Activated CD4-positive, alpha-beta T cell treated with anti-CD3 and anti-CD28 coated beads for 24 hours (primary cell): ENCODE results near the gene PHACTR3.

Experiments
- DNase-seq, 2 donors: peaks; one replicate each; pipeline ENCODE4 v3.0.0-alpha.2; 2020; ENCODE audit warnings: low read depth in 2 of 2

PHACTR3 gene

DNA sequence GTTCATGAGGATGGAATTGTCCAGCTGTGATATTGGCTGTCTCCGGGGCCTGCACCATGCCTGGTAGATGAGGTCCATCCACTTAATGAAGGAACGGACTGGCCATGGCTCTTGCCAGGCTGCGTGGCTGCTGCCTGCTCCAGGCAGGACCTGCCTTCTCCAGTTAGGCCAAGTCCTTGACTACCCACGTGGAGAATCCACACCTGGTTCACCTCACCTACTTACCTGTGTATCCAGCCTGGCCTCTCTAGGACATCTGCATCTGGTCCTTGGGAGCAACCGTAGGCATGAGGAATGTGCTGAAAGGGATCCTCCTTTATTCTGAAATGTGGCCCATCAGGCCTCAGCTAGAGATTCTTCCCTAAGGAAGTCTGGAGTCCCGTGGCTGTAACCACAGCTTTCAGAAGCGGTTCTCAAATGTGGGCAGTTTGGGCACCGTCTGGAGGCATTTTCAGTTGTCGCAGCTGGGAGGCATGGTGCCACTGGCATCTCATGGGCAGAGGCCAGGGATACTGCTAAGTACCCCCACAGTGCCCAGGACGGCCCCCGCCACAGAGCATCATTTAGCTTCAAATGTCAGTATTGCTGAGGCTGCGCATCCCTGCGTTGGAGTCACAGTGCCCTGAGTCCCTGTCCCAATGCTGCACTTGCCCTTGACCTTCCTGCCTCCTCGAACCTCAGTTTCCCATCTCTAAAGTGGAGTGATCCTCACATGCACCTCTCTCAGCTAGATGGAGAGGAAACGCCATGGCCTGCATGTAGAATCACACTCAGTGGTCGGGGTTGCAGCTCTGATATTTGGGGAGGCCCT, 67.5 kb downstream of the PHACTR3 start:
- DNase-seq: no peak

DNA sequence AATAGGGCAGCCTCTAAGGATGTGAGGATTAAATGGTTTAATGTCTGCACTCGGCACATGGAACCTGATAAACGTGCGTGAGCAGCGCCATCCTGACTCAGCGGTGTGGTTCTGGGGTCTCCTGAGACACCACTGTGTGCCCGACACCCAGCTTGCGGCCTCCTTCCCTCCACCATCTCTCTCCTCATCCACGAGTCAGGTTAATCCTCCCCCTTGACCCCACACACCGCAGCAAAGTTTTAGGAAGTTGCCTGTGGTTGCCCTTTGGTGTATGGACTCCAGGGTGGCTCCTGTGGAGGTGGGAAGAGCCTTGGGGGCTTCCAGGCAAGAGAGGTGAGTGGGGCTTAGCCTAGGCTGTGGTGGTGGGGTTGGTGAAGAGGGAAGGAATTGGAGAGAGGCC, 68.2 kb downstream of the PHACTR3 start:
- DNase-seq: no peak

DNA sequence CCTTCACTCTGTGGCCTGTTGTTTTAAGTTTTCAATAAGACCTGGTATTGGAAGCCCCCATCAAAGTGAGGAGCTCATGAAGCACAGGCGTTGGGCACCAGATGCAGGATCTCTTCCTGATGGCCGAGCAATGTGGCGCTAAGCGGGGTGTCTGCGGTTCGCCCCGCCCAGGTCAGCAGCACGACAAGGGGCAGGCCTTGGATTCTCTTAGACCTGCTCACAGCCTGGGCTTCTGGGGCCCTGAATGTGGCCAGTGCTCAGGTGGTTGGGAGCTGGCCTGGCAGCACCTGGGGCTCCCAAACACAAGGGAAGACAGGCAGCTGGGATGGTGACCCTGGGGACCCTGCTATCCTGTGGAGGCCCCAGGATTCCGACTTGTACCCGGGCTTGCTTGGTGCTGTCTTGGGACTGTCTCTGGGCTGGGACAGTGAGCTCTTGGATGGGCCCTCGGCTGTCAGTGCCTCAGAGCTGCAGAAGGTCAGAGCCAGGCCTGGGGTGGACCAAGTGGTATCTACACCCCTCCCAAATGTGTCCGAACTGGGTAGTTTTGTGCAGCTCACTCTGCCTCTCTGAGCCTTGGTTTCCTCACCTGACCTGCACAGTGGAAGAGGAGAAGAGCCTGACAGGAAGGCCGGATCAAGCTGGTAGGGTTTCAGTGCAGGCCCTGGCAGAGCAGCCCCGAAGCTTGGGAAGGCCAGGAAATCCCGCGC, 69.1 kb downstream of the PHACTR3 start:
- DNase-seq: no peak

DNA sequence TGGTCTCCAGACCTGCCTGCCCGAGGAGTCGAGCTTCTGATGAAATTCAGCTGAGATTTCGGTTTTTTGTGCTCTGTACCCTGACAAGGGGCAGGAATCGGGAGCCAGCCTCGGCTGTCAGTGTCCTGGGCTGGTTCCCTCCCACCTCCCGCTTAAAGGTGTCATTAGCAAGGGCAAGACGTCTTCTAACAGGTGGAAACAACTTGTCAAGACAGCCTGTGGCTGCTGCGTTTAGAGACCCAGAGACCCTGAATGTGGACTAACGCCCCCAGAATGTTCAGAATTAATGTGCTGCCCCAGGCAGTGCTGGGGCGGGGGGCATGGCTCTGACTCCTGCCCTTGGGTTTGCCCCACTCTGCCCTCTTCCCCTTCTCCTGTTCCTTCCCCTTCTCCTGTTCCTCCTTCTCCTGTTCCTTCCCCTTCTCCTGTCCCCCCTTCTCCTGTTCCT, 69.7 kb downstream of the PHACTR3 start:
- DNase-seq: no peak

DNA sequence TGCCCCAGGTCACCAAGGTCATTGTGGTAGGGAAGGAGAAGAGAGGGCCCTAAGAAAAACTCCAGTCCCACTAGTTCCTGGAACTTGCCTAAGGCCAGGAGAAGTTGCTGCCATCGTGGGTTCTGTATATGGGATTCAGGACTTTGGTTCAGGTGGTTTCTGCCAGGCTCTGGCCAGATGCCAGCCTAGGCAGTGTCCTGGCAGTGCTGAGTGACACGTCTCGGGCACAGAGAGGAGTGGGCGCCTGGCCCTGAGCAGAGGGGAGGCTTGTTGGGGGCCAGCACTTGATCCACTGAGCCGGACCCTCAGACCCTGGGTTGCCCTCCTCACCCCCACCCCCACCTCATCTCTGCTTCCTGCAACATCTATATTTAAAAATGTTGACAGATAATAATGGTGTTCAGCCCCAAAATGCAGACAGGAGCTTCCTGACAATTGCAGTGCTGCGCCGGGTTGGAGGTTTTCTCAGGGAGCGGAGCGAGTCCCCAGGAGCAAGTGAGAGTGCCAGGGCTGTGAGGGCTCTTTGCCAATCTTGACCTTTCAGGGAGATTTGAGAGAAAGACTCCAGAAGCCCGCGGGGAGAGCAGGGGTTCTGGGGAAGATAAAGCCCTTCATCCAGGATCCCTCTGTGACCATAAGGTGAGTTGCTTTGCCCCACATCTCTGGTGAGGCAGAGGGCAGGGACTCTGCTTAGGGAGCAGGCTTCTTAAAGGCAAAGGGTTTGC, 71.9 kb downstream of the PHACTR3 start:
- no peak for DNase-seq

DNA sequence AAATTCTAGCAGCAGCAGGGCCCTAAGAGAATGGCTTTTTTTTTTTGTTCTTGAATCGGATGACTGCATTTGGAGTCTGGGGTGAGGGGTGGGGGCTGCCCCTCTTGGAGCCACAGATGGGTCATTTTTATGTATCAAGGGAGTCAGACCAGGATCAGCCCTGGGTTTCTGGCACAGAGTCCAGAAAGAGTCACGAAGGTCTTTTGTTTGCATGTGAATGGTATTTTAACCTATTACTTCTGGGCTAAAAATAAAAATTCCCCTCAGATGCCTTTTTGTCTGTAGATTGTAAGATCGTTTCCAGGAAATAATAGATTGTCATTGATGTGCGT, 72.5 kb downstream of the PHACTR3 start:
- DNase-seq: no peak

DNA sequence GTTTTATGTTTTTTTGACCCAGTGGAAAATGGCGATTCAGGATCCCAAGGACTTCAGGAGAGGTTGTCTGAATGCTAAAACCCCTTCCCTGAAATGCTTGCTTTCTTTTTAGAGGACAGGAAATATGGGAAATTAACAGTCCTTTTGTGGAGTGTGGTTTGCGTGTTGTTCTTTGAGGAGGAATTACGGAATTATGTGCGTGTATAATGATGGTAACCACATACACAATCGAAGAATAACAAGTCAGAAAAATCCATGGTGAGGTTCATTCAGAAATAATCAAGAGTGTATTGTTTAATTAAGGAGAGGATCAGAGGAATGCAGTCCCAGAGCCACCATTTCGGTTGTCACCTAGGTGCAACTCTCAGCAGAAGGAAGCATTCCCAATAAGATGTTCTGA, 73.2 kb downstream of the PHACTR3 start:
- DNase-seq: no peak

DNA sequence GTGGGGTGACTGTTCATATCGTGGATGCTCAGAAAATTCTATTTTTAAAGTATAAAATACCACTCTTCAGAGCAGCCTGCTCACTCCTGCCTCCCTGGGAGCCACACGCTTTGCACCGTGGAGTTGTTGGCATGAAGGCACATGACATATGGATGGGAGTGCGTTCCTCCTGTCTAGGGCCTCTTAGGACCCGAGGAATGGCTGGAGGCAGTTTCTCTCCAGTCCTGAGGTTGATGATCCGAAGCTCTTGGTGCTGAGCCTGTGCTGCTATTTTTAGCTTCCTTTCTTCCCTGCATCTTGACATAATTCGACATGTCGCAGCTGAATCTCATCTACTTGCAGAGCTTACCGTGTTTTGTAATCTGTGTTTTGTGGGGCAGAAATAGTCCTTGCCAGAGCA, 73.9 kb downstream of the PHACTR3 start:
- no peak for DNase-seq

DNA sequence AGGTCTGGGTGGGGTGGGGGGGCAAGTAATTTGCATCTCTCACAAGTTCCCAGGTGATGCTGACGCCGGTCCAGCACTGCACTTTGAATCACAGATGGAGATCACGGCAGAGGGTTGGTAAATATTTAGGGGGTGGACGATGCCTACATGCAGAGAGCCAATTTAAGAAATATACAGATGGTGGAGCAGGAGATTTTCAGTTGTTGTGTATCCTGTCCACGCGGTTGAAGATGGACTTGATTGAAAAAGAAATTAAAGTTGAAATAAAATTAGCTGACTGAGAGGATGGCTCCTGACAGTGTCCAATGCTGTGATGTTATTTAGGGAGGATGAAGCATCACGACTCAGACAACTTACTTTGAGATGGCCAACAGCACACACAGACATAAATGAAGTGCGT, 74.6 kb downstream of the PHACTR3 start:
- DNase-seq: no peak

DNA sequence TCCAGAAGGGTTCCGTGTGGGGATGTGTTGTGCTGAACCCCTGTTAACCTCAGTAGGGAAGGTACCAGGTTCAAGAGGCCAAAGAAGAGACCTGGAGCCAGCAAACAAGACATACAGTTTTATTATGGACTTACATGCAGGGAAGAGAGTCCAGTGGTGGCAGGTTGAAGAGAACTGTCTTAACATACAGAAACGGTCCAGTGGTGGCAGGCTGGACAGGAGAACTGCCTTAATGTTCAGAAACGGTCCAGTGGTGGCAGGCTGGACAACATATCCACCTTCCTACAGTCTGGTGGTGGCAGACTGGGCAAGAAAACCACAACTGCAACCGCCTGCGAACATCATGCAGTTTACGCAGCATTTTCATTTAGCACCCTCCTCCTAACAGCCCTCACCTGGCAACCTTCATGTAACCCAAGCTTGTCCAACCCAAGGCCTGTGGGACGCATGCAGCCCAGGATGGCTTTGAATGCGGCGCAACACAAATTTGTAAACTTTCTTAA, 75.9 kb downstream of the PHACTR3 start:
- no peak for DNase-seq

DNA sequence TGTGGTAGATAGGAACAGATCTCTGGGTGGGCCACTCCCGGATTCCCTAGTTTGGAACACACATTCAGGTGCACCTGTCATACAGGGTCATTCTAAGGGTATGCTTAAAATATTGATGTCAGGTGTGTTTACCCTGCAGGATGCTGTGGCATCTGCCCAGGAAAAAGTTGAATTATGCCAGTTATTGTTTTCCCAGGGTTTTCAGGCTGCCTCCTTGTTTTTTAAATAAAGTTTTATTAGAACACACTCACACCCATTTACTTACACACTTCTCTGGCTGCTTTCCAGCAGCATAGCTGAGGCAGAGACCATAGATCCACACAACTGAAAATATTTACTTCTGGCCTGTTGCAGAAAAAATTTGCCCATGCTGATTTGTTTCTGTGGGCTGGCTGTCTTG, 76.5 kb downstream of the PHACTR3 start:
- DNase-seq: no peak

DNA sequence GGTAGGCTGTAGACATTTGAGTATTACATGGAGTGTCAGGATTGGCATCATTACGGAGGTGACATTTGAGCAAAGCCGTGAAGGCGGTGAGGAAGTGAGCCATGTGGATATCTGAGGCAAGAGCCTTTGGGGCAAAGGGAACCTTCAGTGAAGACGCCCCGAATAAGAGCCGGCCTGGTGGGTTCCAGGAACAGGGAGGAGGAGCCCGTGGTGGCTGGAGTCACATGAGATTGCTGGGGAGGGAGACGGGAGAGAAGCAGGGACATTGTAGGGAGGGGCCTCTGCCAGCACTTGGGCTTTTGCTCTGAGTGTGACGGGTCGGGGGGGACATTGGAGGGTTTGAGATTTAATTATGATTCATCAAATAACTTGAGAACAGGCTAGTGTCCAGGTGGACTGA, 78.3 kb downstream of the PHACTR3 start:
- DNase-seq: no peak

DNA sequence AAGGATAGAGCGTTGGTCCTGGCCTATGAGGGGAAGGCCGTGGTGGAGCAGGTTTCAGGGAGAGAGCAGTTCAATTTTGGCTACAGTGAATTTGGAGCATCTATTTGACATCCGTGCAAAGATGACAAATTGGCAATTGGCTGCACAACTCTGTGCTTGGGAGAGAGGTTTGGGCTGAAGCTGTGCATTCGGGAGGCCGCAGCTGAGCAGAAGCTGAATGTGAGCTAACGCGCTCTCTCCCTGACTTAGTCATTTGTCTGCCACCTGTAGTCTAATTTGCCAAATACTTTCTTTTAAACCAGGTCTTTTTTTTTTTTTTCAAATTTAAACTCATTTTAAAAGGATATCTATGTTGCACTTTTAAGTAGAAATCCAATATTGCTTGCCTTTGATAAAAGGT, 78.8 kb downstream of the PHACTR3 start:
- DNase-seq: no peak

DNA sequence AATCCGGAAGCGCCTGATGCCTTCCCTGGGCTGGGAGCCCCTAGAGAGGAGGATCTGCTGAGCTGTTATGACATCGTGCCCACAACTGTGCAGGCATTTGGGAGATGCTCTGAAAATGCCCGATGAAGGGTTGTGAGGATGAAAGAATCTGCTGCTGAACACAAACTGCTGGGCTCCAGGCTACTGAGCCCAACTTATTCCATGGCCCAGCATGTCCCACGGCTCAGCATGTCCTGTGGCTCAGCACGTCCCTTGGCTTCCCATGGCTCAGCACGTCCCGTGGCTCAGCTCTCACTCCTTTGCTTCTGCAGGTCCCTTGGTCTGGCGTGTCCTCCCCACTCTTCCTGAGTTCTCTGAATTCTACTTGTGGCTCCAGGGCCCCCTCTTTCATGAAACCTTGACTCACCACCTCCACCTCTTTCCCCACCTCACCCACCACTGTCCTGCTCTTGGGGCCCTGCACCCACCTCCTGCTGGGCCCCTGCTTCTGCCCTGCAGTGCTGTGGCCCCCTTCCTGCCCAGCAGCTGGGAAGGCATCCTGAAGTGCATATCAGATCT, 80.4 kb downstream of the PHACTR3 start:
- DNase-seq: no peak

DNA sequence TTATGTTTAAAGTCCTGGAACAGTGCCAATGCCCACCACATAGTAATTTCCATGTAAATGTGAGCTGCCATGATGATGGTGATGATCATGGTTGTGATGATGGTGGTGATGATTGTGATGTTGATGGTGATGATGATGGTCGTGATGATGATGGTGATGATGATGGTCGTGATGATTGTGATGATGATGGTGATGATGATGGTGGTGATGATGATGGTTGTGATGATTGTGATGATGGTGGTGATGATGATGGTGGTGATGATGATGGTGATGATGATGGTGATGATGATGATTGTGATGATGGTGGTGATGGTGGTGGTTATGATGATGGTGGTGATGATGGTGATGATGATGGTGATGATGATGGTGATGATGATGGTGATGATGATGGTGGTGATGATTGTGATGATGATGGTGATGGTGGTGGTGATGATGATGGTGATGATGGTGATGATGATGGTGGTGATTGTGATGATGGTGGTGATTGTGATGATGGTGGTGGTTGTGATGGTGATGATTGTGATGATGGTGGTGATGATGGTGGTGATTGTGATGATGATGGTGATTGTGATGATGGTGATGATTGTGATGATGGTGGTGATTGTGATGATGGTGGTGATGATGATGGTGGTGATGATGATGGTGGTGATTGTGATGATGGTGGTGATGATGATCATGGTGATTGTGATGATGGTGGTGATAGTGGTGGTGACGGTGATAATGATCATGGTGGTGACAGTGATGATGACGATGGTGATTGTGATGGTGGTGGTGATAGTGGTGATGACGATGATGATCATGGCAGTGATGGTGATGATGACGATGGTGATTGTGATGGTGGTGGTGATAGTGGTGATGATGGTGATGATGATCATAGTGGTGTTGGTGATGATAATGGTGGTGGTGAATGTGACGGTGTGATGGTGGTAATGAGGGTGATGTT, 82.3 kb downstream of the PHACTR3 start:
- DNase-seq: no peak

DNA sequence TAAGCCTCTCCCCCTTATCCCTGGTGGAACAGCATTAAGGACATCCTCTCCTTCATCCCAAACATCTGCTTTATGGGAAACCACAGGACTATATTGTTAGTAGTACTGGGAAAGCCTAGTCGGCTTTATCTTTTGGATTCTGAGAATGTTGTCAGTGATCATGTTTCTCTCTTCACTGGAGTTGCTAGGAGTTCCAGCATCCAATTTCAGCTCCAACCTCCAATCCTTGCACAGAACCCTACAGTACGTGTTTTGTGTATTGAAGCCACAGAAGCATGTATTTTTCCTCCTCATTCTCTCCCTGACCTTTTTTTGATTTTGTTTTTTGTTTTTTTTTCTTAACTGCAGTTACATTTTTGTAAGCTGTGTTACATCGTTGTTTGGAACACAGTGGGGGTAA, 84.0 kb downstream of the PHACTR3 start:
- no peak for DNase-seq

DNA sequence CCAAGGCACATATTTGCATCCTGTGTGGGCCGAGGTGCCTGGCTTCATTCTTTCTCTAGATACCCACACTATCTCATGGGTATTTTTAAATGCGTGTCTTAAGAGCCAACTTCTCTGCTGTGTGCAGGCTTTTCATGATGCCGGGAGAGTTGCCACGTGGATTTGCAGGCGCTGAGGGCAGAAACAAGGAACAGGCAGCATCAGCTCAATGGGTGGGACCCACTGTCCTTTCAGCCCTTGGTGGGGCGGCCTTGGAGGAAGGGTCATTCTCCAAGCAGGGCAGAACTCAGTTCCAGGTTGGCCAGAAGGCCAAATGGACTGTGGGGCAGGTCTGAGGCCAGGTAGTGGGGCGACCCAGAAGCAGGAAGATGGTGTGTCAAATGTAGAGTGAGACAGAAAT, 84.7 kb downstream of the PHACTR3 start:
- no peak for DNase-seq

DNA sequence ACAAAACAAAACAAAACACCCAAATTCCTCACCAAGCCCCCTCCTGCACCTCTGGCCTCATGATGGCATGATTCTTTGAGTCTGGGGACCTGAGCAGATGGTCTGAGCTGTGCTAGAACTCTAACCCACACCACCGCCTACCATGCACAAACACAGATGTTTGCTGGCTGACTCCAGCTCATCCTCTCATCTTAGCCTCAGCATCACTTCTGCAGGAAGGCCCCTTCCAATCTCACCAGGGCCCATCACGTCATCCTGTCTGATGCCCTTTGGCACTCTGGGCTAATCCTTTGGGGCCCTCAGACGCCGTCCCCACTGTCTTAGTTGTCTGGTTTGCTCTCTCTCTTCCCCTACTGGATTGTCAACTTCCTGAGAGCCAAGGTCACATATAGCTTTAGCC, 85.8 kb downstream of the PHACTR3 start:
- DNase-seq: no peak

DNA sequence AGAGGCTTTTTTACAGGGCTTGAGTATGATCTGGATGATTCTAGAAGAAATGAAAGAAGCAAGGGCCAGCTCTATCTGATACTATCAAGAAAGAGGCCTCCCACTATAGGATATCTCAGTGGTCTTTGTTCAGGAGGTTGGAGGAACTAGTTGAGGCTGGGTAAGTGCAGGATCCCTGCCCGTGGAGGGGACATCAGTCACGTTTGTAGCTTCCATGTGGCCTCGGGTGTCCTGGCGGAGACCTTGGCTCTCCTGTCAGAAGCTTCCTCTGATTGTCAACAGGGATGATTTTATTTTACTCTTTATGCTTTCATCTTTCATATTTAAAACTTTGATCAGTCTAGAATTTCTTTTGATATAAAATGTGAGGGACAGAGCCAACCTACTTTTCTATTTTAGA, 86.6 kb downstream of the PHACTR3 start:
- no peak for DNase-seq

DNA sequence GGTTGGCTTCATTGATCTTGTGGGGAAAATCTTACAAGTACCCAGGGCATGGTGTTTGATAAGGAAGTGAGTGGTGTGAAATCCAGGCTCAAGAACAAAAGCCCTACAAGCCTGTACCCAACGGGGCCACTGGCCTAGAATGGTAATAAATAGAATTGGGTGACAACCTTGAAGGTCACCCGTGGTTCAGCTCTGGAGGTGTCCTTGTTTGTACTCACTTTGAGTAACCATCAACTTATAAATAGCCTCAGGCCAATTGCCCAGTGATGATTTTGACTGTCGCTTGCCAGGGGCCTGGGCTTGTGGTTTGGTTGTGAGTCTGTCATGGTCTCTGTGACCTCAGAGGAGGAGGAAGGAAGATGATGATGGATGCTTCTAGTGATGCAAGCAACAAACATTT, 87.8 kb downstream of the PHACTR3 start:
- no peak for DNase-seq

DNA sequence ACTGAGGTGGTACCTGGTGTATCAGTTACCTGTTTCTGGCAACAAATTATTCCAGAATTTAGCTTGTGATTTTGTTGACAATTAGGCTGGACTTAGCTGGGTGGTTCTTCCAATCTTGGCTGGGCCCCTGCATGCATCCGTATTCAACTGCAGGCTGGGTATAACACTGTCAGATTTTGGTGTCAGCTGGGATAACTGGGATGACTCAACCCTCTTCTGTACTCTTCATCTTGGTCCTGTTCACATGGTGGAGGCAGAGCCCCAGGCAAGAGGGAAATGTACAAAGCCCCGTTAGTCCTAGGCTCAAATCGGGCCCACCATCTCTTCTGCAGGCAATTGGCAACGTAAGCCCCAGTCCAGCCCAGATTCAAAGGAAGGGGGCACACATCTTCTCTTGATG, 89.2 kb downstream of the PHACTR3 start:
- DNase-seq: no peak
